GM21737 (cell line): ENCODE measurements around the gene ARPC5L.
"Not testable (repeated sequence)": the region's sequence is repeated elsewhere in the genome, so short reads cannot be mapped to it uniquely, and the experiment has no call there.

Source experiments
- ATAC-seq: cut with Tn5 transposase; IDR thresholded peaks from one replicate; pipeline ENCODE4 v1.9.1; 2021; ENCODE audit warnings: mild to moderate bottlenecking, moderate library complexity; ENCODE audit not compliant: unreplicated experiment

The ARPC5L gene

DNA sequence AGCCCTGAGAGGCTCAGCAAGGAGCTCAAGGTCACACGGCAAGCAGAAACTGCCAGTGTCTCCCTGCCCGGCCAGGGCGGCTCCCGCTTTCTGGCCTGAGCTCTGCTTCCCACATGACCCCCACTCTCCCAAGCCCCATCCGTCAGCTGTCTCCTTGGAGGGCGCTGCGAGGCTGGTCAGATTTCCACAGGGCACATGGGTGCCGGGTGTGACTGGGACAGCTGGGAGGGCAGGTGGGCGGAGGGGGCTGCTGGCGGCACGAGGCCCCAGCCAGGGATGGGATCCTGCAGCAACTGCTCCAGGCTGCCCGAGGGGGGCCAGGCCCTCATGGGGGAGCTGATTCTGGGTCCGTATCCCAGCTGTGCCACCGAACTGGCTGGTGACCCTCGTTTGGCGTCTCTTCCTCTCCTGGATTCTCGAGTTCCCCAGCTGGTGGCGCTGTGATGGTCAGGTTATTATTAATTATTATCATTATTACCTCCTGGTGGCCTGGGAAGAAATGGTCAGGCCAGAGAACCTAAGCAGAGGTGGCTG lies 21.6 kb upstream of the ARPC5L start:
- ATAC-seq, result no peak

DNA sequence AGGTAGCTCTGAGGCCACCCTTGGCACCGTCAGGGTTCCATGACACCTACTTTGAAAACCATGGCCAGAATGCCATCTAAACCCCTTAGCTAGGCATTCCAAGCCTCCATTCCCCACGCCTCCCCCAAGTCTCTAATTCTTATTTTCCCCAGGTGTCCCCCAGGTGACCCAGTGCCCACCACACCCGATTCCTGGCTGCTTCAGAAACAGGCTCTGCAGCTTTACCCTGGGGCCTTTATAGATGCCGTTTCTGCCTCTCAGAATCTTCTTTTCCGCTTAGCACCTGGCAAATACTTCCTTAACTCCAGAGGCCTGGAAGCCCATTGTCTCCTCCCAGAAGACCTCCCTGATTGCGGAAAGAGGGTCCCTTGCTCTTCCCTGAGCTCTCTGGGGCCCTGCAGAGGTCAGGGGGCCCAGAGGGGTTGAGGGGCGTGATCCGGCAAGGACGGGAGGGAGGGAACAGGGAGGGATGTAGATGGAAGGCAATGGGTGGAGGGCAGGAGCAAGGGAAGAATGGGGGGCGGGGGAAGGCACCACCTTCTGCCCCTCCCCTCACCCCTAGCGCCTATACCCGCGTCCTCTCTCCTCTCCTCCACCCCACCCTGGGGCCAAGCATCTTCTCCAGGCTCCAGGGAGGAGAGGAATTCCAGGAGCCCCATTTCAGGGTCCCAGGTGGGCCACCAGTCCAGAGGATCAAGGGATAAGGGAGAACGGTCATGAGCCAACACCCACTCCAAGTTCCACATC lies 20.7 kb upstream of the ARPC5L start:
- ATAC-seq, result no peak

DNA sequence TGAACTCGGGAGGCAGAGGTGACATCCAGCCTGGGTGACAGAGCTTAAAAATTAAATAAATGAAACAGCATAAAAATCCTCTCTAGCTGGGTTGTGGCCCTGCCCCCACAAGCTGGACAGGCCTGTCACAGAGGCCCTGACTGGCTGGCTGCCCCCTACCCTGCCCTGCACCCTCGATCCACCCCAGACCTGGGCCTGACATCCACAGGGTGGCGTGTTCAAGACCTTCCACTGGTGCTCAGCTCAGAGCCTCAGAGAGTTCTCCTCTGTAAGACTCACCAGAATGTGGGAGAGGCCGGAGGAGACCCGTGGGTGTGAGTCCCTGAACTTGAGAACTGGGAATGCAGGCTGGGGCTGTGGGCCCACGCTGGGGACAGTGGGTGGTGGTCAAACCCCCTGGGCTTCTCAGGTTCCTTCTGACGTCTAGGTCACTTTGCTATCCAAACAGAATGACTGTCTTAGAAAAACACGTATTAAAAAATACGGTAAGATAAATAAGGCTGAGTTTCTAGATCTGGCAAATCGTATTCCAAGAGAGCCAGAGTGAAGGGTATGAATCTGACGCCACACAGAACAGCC lies 18.4 kb upstream of the ARPC5L start:
- no peak for ATAC-seq

DNA sequence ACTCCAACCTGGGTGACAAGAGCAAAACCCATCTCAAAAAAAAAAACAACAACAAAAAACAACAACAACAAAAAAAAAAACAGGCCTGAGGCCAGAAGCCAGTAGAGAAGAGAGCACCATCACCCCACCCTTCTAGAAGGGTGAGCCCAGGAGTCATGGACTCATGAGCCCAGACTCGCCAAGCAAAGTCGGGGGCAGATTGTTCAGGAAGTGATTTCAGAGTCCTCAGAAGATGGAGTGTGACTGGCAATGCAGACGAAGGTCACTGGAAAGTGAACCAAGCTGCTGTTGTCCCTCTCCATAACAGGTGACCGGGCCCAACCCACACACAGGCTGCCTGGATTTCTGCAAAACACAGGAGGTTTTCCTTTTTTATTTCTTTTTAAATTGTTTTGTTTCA lies 17.6 kb upstream of the ARPC5L start:
- no peak for ATAC-seq

DNA sequence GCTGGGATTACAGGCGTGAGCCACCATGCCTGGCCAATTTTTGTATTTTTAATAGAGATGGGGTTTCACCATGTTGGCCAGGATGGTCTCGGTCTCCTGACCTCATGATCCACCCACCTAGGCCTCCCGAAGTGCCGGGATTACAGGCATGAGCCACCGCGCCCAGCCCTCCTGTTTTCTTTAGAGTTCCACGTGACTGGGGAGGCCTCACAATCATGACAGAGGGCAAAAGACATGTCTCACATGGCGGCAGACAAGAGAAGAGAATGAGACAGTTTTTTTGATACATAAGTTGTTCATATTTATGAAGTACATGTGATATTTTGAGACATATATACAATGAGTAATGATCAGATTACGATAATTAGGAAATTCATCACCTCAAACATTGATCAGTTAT lies 15.5 kb upstream of the ARPC5L start:
- not testable (repeated sequence) for ATAC-seq

DNA sequence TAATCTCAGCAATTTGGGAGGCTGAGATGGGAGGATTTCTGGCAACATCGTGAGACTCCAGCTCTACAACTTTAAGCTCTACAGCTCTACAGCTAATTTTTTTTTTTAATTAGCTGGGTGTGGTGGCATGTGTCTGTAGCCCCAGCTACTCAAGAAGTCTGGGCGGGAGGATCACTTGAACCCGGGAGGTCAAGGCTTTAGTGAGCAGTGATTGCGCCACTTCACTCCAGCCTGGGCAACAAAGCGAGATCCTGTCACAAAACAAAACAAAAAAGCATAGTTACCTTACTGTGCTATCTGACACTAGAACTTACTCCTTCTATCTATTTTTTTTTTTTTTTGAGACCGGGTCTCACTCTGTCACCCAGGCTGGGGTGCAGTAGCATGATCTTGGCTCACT lies 15.0 kb upstream of the ARPC5L start:
- no peak for ATAC-seq

DNA sequence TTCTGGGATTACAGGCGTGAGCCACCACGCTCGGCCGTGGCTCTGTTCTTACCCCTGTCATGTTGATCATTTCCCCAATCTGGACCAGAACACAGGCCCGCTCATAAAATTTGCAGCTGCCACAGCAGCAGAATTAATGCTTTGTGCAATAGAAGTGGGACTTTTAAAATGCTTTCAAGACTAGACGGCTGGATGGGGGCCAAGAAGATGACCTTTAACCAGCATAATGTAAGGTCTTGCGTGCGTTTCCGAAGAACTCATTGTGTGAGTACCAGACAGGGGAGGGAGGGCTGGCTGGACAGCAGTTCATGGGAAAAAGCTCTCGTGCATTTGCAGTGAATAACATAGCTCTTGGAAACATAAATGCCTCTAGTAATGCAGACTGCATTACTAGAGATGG lies 12.1 kb upstream of the ARPC5L start:
- no peak for ATAC-seq

DNA sequence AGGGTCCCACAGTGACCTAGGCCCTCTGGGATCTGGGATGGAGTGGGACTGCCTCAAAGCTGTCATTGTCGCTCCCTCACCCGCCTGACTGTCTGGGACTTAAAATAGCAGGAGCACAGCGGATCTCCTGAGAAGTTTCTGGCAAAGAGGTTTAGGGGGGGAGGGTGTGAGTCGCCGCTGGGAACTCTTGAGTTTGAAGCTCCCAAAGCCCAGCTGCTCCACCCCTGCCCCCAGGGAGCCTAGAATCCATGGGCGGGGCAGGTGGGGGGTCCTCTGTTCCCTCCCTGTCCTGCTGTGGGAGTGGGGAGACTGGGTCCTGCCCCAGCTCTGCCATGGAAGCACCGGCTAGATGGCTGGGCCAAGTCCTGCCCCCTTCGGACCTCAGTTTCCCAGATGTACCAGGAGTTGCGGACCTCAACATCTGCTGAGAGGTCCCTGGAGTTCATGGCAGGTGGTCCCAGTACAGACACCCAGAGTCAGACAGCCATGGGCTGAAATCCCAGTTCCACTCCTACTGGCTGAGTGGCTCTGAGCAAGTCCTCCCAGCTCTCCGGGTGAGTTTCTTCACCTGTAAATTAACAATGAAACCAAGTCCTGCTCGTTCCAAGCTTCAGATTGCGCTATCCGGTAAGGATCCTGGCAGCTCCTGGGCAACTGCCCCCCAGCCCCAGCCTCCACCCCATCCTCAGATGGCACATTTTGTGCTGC lies 9.7 kb upstream of the ARPC5L start:
- no peak for ATAC-seq

DNA sequence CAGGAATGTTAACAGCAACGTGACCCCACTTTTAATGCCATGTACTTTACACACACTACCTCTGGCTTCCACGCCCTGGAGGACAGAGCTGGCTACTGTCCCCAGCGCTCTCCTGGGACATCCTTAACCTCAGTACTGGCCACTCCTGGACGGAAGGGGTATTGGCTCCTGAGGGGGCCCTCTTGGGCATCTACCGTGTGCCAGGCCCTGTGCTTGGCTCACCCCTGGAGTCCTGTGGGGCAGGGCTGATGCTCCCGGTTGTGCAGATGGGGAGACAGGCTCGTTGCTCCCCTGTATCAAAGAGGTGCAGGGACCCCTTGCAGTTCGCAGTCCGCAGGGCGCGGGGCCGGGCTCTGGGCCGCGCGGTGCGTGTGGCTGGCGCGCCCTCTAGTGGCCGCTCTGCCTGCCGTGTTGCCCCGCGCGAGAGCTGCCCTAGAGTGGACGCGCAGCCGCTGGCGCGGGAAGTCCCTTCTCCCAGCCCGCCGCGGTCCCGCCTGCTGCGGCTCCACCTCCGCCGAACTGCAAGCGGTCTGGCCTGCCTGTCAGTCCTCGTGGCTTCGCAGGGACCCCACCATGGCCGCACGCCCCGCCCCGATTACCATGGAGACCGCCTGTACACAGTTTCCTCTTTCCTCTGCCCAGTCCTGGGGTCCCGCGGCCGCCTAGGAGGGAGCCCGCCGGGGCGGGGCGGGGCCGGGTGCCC lies 8.9 kb upstream of the ARPC5L start, which contains the start of gene WDR38:
Gene WDR38, plus strand, starts transcription at position 632 of the 703 bp plus-strand sequence. CDS start 72 bp downstream, outside the sequence.
- ATAC-seq, result peak; percentile 63

DNA sequence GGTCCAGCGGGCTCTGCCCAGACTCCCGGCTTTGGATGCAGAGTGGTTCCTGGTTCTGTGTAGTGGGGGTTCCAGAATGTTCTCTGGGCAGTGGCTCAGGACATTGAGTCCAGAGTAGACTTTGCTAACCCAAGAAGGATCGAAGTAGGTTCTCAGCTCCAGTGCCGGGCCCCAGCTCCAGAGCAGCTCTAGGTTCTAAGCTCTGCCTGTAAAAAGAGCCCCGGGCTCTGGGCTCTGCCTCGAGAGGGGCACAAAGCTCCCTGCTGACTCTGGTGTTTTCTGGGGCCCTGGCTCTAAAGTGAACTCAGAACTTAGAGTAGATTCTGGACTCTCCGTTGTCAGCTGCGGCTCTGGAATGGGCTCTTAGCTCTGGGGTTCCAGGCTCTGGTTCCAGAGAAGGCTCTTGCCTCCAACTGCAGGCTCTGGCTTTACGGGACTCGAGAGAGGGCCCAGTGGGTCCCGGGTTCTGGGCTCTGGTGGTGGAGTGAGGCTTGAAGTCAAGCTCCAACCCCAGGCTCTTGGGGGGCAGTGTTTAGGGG lies 8.3 kb upstream of the ARPC5L start:
- ATAC-seq, result no peak

DNA sequence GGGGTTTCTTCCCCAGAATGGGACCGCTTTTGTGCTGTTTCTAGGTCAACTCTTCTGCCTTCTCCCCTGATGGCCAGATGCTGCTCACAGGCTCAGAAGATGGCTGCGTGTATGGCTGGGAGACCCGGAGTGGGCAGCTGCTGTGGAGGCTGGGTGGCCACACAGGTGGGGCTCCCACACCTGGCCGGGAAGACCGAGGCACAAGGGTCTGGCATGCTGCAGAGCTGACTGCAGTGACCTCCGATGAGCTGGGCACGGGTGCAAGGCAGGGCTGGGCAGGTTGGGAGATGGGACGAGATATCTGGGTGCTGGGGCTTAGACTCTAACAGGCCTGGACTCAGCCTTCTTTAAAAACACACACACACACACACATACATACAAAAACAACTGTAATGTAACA lies 7.8 kb upstream of the ARPC5L start:
- no peak for ATAC-seq

DNA sequence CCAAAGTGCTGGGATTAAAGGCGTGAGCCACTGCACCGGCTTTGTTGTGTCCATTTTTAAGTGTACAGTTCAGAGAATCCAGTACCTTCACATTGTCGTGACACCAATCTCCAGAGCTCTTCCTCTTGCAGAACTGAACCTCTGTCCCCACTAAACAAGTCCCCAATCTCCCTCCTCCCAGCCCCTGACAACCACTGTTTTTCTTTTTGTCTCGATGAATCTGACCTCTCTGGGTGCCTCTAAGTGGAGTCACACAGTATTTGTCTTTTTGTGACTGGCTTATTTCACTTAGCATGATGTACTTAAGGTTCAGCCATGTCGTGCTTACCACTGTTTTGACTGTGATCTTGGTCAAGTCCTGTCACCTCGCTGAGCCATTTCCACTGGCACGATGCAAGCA lies 7.1 kb upstream of the ARPC5L start:
- no peak for ATAC-seq

DNA sequence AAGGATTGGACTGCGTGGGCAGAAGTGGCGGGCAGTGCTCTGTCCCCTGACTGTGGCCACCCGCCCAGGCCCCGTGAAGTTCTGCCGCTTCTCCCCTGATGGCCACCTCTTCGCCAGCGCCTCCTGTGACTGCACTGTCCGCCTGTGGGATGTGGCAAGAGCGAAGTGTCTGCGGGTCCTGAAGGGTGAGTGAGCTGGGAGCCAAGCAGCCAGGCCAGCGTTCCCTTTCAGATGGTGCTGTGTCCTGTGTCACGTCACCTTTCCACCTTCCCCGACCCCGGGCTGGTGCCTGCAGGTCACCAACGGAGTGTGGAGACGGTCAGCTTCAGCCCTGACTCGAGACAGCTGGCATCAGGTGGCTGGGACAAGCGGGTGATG lies 6.4 kb upstream of the ARPC5L start:
- ATAC-seq, result no peak

DNA sequence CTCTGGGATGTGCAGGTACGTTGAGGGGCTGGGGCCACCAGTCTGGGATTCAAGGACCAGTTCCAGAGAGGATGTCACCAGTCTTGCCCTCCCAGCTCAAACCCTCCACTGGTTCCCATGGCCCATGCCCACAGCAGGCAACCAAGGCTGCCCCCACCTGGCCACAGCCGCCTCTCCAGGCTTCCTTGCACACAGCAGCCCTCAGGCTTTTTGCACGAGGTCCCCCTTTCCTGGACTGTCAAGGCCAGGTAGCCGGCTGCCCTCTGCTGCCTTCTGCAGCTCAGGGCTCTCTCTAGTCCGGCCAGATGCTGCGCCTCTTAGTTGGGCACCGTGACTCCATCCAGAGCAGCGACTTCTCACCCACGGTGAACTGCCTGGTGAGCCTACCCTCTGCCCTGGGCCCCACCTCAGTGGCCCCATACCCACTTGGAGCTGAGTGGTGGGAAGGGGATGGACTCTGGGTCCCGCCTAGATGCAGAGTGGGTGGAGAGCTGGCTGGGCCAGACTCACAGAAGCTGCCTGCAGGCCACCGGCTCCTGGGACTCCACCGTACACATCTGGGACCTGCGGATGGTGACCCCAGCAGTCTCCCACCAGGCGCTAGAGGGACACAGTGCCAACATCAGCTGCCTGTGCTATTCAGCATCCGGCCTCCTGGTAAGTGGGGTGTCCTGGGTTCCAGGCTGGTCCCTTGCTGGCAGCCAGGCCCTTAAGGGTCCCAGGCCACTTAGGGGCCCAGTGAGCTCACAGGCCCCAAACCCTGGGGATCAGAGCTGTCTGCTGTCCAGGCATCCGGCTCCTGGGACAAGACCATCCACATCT lies 5.8 kb upstream of the ARPC5L start:
- no peak for ATAC-seq

DNA sequence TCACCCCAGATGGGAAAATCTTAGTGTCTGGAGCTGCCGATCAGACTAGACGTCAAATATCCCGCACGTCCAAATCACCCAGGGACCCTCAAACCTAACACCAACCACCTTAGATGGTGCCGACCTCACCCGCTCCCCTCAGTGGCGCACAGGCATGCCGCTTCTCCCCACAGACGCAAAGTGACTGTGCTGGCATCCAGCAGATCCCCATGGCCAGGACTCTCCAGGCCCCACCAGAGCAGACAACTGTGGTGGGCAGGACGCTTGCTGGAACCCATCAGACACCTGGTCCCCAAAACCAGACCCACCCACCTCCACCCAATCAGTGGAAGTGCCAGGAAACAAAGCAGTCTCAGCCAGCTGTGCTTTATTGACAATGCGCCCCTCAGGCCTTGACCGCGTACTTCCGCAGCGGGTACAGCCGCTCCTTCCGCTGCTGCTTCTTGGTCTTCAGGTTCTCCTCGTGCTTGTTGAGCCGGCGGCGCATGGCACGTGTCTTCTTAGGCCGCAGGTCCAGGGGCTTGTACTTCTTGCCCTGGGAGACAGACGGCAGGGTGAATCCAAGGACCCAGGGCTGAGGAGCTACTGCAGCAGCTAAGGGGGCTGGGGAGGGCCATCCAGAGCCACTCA lies 4.3 kb upstream of the ARPC5L start:
- ATAC-seq, result no peak

DNA sequence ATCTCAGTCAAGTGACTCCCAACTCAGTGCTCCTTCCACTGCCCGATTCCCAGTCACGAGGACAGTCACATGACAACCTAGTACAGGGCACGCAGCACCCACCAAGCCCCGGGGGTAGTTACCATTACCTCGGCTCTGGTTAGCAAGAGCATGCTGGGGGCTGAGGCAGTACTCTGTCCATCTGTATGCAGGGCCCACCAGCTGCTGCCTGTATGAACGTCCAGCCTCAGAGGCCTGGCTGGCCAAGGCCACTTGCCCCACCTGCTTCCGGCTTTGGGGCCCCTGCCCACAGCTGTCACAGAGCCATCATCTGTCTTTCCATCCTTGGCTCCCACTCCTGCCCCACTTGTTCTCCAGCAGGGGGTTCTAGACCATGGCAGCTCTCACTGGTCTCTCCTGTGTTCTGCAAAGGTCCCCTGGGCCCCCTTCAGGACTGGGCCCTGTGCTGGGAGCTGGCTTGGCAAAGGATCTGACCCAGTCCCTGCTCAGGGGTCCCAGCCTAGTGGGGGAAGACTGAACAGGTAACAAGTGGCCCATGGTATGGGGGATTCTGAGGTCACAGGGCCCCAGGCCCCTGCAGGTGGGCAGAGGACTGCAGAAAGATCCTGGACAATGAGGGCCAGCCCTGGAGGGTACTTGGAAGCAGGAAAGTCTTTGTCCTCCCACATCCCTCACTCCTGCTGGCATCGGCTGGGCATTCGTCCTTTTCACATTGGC lies 3.4 kb upstream of the ARPC5L start:
- no peak for ATAC-seq

DNA sequence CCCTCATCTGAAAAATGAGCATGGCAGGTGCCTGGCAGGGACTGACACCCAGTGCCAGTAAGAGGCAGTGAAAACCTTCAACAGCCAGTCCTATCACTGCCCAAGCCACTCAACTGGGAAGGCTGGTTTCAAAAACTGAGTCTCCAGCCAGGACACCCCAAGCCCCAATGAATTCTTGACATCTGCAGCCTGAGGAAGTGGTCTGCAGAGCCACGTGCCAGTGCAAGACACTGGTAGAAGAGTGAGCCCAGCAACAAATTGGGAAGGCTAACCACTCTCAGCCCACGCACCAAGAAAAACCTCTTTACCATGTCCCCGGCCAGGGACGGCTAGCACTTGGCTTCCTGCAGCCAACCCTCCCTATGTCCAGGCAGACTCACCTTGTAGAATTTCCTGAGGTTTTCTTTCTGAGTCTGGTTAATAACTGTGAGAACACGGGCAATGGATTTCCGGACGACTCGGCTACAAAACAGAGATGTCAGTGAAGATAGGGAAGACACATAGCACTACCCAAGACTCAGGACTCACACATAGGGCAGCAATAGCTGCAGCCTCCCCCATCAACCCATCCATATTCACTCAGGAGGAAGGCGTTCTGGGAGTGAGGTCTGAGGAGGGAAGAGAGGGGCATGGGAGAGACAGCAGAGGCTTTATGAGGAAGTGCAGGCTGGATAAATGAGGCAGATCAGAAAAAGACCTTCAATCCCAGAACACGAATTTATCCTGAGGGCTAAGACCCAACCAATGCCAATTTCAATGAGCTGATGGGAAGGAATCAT lies 1.9 kb upstream of the ARPC5L start:
- no peak for ATAC-seq

DNA sequence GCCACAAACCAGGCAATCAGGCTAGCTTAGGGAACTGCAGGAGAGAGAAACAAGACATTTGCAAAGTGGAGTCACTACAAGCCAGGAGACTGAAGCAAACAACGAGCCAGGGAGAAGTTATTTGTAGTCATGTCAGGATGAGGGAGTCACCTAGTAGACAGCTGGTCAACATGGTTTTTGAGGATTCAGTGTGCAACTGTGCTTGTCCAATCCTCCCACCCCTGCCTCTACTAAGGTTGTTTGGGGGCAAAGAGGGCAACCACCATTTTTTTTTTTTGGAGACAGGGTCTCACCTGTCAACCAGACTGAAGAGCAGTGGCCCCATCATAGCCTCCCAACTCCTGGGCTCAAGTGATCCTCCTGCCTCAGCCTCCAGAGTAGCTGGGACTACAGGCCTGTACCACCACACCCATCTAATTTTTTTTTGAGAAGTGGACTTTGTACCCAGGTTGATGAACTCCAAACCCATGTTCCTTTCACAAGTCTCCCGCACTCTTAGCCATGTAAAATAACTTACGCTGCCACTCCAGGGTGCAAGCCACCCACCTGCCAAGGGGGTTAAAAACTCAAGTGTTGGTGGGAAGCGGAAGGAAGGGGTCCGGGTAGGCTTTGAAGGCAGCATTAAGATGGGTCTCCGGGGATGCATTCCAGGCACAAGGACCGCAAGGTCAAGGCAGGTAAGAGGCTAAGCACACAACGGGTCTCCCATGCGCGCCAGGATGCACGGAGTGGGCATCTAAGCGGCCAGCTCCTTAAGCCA lies 1.2 kb upstream of the ARPC5L start:
- ATAC-seq, result no peak
